ENCODE measurements around the gene HRNR.

DNA sequence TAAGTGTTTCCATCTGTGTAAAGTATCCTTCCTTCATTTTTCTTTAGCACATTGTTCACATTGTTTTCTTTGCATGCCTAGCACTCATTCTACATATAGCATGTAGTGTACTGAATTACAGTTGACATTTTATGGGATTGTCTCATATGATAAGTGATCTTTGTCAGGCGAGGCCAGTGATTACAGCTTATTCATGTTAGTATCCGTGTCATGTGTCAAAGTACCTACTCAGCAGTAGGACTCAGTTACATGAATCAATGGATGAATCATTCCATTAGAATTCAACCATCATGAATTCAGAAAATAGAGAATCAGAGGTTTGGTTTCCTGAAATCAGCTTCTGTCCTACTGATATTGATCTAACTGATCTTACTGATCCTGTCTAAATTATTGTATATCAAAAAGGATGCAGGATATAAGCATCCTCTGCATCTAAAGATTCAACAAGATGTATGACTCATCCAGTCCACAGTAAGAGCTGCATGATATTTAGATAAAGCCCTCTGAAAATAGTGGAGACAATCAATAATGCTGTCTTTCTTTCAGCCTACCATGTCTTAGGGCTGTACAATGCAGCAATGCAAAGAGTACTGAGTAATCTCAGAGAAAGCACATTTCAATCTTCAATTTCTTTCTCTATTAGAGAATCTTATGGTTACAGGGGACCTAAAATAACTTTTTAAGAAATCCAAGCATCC, 20.7 kb upstream of the HRNR start:
- TF ChIP-seq POLR2A (IDR thresholded peaks at IDR 0.05) = no peak
- TF ChIP-seq CTCF (IDR thresholded peaks at IDR 0.05) = no peak

Data from ovary (tissue), 3 donors.